ENCODE results near the gene ADAMTS3. TPM values are rescaled to one million over a fixed set of nuclear protein-coding genes. Genes with fewer than 3 reads are reported as not detected.

ADAMTS3 gene
- total RNA-seq, 4 donors from 2014 or later, result 3.8 to 5.3 (median 4.5) TPM

DNA sequence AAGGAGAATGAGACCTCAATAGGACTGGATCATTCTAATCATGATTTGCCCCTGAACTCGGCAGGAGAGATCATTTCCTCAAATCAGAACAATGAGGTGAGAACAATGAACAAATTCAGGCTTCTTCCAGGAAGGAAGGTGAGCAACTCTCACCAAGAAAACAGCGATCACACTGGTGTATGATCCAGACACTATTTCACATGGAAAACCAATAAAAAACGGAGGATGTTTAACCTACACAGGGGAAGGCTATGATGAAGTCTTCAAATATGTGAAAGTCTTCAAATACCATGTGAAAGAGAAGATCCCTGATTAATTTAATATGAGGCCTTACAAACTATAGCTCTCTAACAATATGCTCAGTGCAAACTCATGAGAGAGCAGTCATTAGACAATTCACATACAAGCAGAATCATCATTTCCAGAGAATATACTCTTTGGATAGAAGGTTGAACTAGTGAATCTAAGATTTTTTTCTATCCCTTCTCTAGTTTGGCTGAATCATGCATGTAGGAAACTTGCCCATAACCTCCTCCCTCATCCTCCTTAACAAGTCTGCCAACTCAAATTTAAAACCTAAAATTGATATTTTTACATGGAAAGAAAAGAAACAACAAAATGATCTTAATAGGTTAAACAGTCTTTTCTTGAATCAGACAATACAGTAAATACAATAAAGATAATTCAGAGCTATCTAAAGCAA is 122.5 kb downstream of the ADAMTS3 start:
- Histone ChIP-seq H3K4me3 (replicated peaks in 1 of 3) (no peak overlapping the region), H3K36me3 (no peaks in the 10 kb centered on the region), H3K9me3 (no peaks in the 10 kb centered on the region), H3K27ac (no peak overlapping the region), H3K27me3 (no peaks in the 10 kb centered on the region), H3K4me1 (no peaks in the 10 kb centered on the region)
- DNase-seq, result no peak
- WGBS, 2 donors, result 77 to 91% methylated on average over 3 of the region's 3 CpGs
- TF ChIP-seq CTCF (IDR thresholded peaks at IDR 0.05) (no peak), POLR2A (IDR thresholded peaks at IDR 0.05) (no peak)
- intact Hi-C loops (cut with DNase I), result no loop called here

- no peaks in the 10 kb centered on the region for H3K27me3 ChIP-seq
- no peaks in the 10 kb centered on the region for H3K9me3 ChIP-seq
- H3K4me1 ChIP-seq, result no peaks in the 10 kb centered on the region
- no peak overlapping the region for H3K27ac ChIP-seq
- H3K4me3 ChIP-seq (replicated peaks in 1 of 3), result no peak overlapping the region
- no peaks in the 10 kb centered on the region for H3K36me3 ChIP-seq
- 98% methylated on average over 1 of the region's 1 CpG for WGBS, 2 donors
- TF ChIP-seq POLR2A (IDR thresholded peaks at IDR 0.05), result no peak
- TF ChIP-seq CTCF (IDR thresholded peaks at IDR 0.05), result no peak
- intact Hi-C loops (cut with DNase I), result no loop called here
- no peak for DNase-seq
These were observed 124.9 kb downstream of the ADAMTS3 start for GRCh38 chr4:72444092-72444491.

GRCh38 chr4:72442715-72443114 is 126.3 kb downstream of the ADAMTS3 start:
- no peaks in the 10 kb centered on the region for H3K27me3 ChIP-seq
- no peaks in the 10 kb centered on the region for H3K9me3 ChIP-seq
- H3K27ac ChIP-seq, result no peak overlapping the region
- DNase-seq, result no peak
- TF ChIP-seq CTCF (IDR thresholded peaks at IDR 0.05) (no peak), POLR2A (IDR thresholded peaks at IDR 0.05) (no peak)
- H3K4me1 ChIP-seq, result peaks cover 0 to 7% of the 10 kb centered on the region in 2 donors
- no peaks in the 10 kb centered on the region for H3K36me3 ChIP-seq
- H3K4me3 ChIP-seq (replicated peaks in 1 of 3), result no peak overlapping the region
- intact Hi-C loops (cut with DNase I), result no loop called here
- 95 to 97% methylated on average over 5 of the region's 5 CpGs for WGBS, 2 donors

DNA sequence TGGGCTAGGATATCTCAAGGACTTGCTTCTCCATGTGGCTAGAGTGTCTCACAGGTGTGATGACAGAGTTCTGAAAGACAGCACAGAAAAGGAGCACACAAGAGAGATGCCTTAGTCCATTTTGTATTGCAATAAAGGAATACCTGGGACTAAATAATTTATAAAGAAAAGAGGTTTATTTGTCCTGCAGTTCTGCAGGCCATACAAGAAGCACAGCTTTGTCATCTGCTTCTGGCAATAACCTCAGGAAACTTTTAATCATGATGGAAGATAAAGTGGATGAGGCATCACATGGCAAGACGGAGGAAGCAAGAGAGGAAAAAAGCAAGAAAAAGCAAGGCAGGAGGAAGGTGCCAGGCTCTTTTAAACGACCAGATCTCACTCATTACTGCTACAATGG is 126.9 kb downstream of the ADAMTS3 start:
- TF ChIP-seq POLR2A (IDR thresholded peaks at IDR 0.05) (no peak), CTCF (IDR thresholded peaks at IDR 0.05) (no peak)
- no peak for DNase-seq
- Histone ChIP-seq H3K4me3 (replicated peaks in 1 of 3) (no peak overlapping the region), H3K4me1 (peaks cover 0 to 7% of the 10 kb centered on the region in 2 donors), H3K36me3 (no peaks in the 10 kb centered on the region), H3K27me3 (no peaks in the 10 kb centered on the region), H3K27ac (no peak overlapping the region), H3K9me3 (no peaks in the 10 kb centered on the region)
- 77 to 82% methylated on average over 2 of the region's 2 CpGs for WGBS, 2 donors
- intact Hi-C loops (cut with DNase I), result no loop called here

- no peak for TF ChIP-seq POLR2A (IDR thresholded peaks at IDR 0.05)
- no peak for TF ChIP-seq CTCF (IDR thresholded peaks at IDR 0.05)
These were observed 128.6 kb downstream of the ADAMTS3 start for GRCh38 chr4:72440386-72440785.

More at GRCh38 chr4:72440386-72440785, 128.6 kb downstream of the ADAMTS3 start:
- Histone ChIP-seq H3K4me3 (replicated peaks in 1 of 3) (no peak overlapping the region), H3K36me3 (no peaks in the 10 kb centered on the region), H3K27me3 (no peaks in the 10 kb centered on the region), H3K4me1 (peaks cover 0 to 7% of the 10 kb centered on the region in 2 donors), H3K9me3 (no peaks in the 10 kb centered on the region), H3K27ac (no peak overlapping the region)
- intact Hi-C loops (cut with DNase I), result no loop called here
- DNase-seq, result peak; percentile 11 to 21
- WGBS, 2 donors, result 41 to 51% methylated on average over 1 of the region's 1 CpG

Measured in thyroid gland (tissue), 4 donors.